Measurements from ENCODE around the gene TLK2.
"Not testable (repeated sequence)": the region's sequence is repeated elsewhere in the genome, so short reads cannot be mapped to it uniquely, and the experiment has no call there.

DNA sequence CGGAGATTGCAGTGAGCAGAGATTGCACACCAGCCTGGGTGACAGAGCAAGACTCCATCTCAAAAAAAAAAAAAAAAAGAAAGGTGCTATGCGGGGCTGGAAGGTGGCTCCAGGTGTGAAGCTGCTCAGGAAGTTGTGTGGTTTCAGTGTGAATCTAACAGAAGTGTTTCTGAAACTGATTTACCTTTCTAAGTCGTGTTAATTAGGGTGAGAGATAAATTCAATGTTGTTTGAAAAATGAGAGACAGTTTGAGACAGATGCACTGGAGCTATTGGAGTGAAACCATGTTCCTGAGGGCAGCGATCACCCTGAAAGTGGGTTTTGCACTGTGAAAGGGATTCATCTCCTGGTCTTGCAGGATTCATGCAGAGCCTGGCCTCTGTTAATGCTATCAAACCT is 25.0 kb upstream of the TLK2 start:
- TF ChIP-seq, protein P1, sequence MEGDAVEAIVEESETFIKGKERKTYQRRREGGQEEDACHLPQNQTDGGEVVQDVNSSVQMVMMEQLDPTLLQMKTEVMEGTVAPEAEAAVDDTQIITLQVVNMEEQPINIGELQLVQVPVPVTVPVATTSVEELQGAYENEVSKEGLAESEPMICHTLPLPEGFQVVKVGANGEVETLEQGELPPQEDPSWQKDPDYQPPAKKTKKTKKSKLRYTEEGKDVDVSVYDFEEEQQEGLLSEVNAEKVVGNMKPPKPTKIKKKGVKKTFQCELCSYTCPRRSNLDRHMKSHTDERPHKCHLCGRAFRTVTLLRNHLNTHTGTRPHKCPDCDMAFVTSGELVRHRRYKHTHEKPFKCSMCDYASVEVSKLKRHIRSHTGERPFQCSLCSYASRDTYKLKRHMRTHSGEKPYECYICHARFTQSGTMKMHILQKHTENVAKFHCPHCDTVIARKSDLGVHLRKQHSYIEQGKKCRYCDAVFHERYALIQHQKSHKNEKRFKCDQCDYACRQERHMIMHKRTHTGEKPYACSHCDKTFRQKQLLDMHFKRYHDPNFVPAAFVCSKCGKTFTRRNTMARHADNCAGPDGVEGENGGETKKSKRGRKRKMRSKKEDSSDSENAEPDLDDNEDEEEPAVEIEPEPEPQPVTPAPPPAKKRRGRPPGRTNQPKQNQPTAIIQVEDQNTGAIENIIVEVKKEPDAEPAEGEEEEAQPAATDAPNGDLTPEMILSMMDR (IDR thresholded peaks at IDR 0.05): not testable (repeated sequence)
- TF ChIP-seq POLR2A, EP300 (IDR thresholded peaks at IDR 0.05): not testable (repeated sequence)
